GM12873 (cell line): Measurements from ENCODE around the gene GDPD5.

Source experiments
- TF ChIP-seq, protein P1 (sequence below): IDR thresholded peaks from 2 replicates; pipeline ENCODE4 v1.5.1; 2012; ENCODE audit warnings: low read depth, mild to moderate bottlenecking, moderate library complexity, low read length, control low read depth; ENCODE audit not compliant: insufficient read depth; ENCODE audit errors: missing control alignments

The GDPD5 gene

DNA sequence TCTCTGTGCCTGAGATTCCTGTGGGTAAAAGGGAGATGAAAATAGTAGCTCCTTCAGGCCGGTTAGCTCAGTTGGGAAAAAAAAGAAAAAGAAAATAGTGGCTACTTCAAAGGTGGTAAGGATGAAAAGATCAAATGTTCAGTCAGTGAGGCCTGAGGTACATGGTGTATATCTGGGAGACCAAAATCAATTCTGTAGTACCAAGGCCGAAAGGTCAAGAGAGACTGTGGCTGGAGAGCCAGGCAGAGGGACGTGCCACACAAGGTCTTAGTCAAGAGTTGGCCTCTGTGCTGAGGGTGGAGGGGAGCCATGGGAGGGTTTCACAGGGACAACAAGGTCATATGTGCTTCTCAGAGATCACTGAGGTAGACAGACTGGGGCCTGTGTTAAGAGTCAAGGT, 4.8 kb upstream of the GDPD5 start:
- TF ChIP-seq, protein P1, sequence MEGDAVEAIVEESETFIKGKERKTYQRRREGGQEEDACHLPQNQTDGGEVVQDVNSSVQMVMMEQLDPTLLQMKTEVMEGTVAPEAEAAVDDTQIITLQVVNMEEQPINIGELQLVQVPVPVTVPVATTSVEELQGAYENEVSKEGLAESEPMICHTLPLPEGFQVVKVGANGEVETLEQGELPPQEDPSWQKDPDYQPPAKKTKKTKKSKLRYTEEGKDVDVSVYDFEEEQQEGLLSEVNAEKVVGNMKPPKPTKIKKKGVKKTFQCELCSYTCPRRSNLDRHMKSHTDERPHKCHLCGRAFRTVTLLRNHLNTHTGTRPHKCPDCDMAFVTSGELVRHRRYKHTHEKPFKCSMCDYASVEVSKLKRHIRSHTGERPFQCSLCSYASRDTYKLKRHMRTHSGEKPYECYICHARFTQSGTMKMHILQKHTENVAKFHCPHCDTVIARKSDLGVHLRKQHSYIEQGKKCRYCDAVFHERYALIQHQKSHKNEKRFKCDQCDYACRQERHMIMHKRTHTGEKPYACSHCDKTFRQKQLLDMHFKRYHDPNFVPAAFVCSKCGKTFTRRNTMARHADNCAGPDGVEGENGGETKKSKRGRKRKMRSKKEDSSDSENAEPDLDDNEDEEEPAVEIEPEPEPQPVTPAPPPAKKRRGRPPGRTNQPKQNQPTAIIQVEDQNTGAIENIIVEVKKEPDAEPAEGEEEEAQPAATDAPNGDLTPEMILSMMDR: no peak

GRCh38 chr11:75527938-75528735, 2.4 kb upstream of the GDPD5 start:
- TF ChIP-seq, protein P1: no peak

GRCh38 chr11:75527130-75527529, 1.4 kb upstream of the GDPD5 start:
- TF ChIP-seq, protein P1: no peak

GRCh38 chr11:75526192-75526541, 426 bp upstream of the GDPD5 start:
- TF ChIP-seq, protein P1: no peak

- TF ChIP-seq, protein P1: no peak
Measured at GRCh38 chr11:75524665-75525432, 892 bp downstream of the GDPD5 start.

DNA sequence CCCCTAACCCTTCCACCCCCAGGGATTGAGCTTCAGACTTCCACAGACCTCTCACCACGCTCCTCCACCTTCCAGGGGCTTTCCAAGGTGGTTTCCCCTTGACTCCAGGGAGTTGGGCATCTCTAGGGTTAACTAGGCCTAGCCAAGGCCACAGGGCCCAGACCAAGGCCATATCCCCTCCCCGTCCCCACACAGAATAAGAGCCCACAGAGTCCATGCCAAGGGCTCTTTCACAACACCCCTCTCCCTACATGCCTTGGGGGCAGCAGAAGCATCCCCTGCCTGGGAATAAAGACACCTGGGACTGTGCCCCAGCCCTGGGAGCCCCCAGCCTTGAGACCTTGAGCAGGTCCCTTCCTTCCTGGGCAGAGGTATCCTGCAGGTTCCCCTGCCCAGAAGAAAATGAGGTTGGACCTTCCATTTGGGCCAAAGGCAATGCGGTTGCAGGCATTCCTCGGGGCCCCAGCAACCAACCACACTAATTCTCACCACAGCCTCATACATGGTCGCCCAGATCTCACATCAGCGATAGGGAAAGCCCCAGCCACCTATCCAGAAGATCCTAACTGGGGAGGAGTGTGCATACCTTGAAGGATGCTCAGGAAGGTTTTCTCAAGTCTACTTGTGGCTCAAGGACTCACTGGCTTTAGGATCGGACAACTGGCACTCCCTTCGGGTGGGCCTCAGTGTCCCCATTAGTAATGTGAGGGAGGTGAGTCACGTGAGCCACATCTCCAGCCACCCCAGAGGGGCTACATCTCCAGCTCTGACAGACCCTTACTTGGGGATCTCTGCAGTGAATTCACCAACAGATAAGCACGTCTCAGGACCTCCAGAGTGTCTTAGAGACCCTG, 1.7 kb downstream of the GDPD5 start:
- TF ChIP-seq, protein P1: no peak

GRCh38 chr11:75523189-75523588, 2.6 kb downstream of the GDPD5 start:
- TF ChIP-seq, protein P1: no peak
